T-helper 2 cell treated with Interferon-gamma antibody and Interleukin-4, amounts not matched to agents 5 μg/mL and 100 μg/mL, for 36 hours (primary cell): Measurements from ENCODE around the gene KCNJ16.

Experiments
- DNase-seq: peaks from one replicate; pipeline ENCODE4 v3.0.0; 2021; ENCODE audit warnings: low spot score
- H3K27ac Mint-ChIP-seq: one replicate; pipeline ENCODE4 v1.8.0; 2021; ENCODE audit warnings: mild to moderate bottlenecking, mixed read lengths
- H3K27me3 Mint-ChIP-seq: one replicate; pipeline ENCODE4 v1.8.0; 2021; ENCODE audit warnings: low read depth, mixed read lengths
- H3K36me3 Mint-ChIP-seq: one replicate; pipeline ENCODE4 v1.8.0; 2021; ENCODE audit warnings: low read depth, mixed read lengths
- H3K4me1 Mint-ChIP-seq: one replicate; pipeline ENCODE4 v1.8.0; 2021; ENCODE audit warnings: low read depth, mixed read lengths
- H3K4me3 Mint-ChIP-seq: one replicate; pipeline ENCODE4 v1.8.0; 2022; ENCODE audit warnings: mild to moderate bottlenecking, moderate library complexity, mixed read lengths
- H3K9me3 Mint-ChIP-seq: one replicate; pipeline ENCODE4 v1.8.0; 2021; ENCODE audit warnings: mixed read lengths

The KCNJ16 gene

GRCh38 chr17:70114405-70114804, 39.4 kb downstream of the KCNJ16 start:
- H3K4me1 Mint-ChIP-seq, result no peaks in the 10 kb centered on the region

GRCh38 chr17:70115126-70115525, 40.1 kb downstream of the KCNJ16 start:
- Mint-ChIP-seq H3K36me3 (no peaks in the 10 kb centered on the region), H3K4me3 (no peak overlapping the region), H3K27ac (no peak overlapping the region), H3K27me3 (peaks cover 7% of the 10 kb centered on the region), H3K9me3 (no peaks in the 10 kb centered on the region), H3K4me1 (no peaks in the 10 kb centered on the region)
- no peak for DNase-seq

More at GRCh38 chr17:70114405-70114804, 39.4 kb downstream of the KCNJ16 start:
- Mint-ChIP-seq H3K9me3 (no peaks in the 10 kb centered on the region), H3K27me3 (peaks cover 7% of the 10 kb centered on the region), H3K27ac (no peak overlapping the region), H3K36me3 (no peaks in the 10 kb centered on the region), H3K4me3 (no peak overlapping the region)
- DNase-seq, result no peak

- no peak for DNase-seq
- Mint-ChIP-seq H3K9me3 (no peaks in the 10 kb centered on the region), H3K27ac (no peak overlapping the region), H3K4me1 (no peaks in the 10 kb centered on the region), H3K4me3 (no peak overlapping the region), H3K36me3 (no peaks in the 10 kb centered on the region), H3K27me3 (peaks cover 7% of the 10 kb centered on the region)
Measured at GRCh38 chr17:70116919-70117318, 41.9 kb downstream of the KCNJ16 start.

GRCh38 chr17:70119545-70119944, 44.5 kb downstream of the KCNJ16 start:
- Mint-ChIP-seq H3K27me3 (peaks cover 2% of the 10 kb centered on the region), H3K4me1 (peaks cover 7% of the 10 kb centered on the region), H3K27ac (no peak overlapping the region), H3K4me3 (no peak overlapping the region), H3K9me3 (no peaks in the 10 kb centered on the region), H3K36me3 (no peaks in the 10 kb centered on the region)
- DNase-seq, result no peak

GRCh38 chr17:70119983-70120382, 45.0 kb downstream of the KCNJ16 start:
- Mint-ChIP-seq H3K27me3 (peaks cover 2% of the 10 kb centered on the region), H3K36me3 (no peaks in the 10 kb centered on the region), H3K4me3 (no peak overlapping the region), H3K9me3 (no peaks in the 10 kb centered on the region), H3K27ac (no peak overlapping the region), H3K4me1 (peaks cover 9% of the 10 kb centered on the region)
- no peak for DNase-seq

GRCh38 chr17:70120425-70120824, 45.4 kb downstream of the KCNJ16 start:
- peaks cover 9% of the 10 kb centered on the region for H3K4me1 Mint-ChIP-seq
- no peak overlapping the region for H3K4me3 Mint-ChIP-seq
- H3K9me3 Mint-ChIP-seq, result no peaks in the 10 kb centered on the region
- no peaks in the 10 kb centered on the region for H3K36me3 Mint-ChIP-seq
- no peak overlapping the region for H3K27ac Mint-ChIP-seq
- DNase-seq, result no peak
- peaks cover 2% of the 10 kb centered on the region for H3K27me3 Mint-ChIP-seq

- Mint-ChIP-seq H3K4me1 (peaks cover 9% of the 10 kb centered on the region), H3K27me3 (no peaks in the 10 kb centered on the region), H3K4me3 (no peak overlapping the region), H3K9me3 (no peaks in the 10 kb centered on the region), H3K27ac (no peak overlapping the region), H3K36me3 (no peaks in the 10 kb centered on the region)
- no peak for DNase-seq
Measured at GRCh38 chr17:70121126-70121525, 46.1 kb downstream of the KCNJ16 start.

- no peaks in the 10 kb centered on the region for H3K9me3 Mint-ChIP-seq
Measured at GRCh38 chr17:70123193-70123592, 48.2 kb downstream of the KCNJ16 start.

GRCh38 chr17:70124723-70125122, 49.7 kb downstream of the KCNJ16 start:
- H3K27me3 Mint-ChIP-seq, result no peaks in the 10 kb centered on the region
- no peaks in the 10 kb centered on the region for H3K36me3 Mint-ChIP-seq
- no peak overlapping the region for H3K4me3 Mint-ChIP-seq
- peaks cover 9% of the 10 kb centered on the region for H3K4me1 Mint-ChIP-seq
- no peak for DNase-seq
- no peaks in the 10 kb centered on the region for H3K9me3 Mint-ChIP-seq
- no peak overlapping the region for H3K27ac Mint-ChIP-seq

More at GRCh38 chr17:70123193-70123592, 48.2 kb downstream of the KCNJ16 start:
- Mint-ChIP-seq H3K4me3 (no peak overlapping the region), H3K27ac (no peak overlapping the region), H3K36me3 (no peaks in the 10 kb centered on the region), H3K27me3 (no peaks in the 10 kb centered on the region), H3K4me1 (peaks cover 9% of the 10 kb centered on the region)
- no peak for DNase-seq

GRCh38 chr17:70127221-70127873, 52.3 kb downstream of the KCNJ16 start:
- Mint-ChIP-seq H3K4me3 (no peak overlapping the region), H3K4me1 (peaks cover 9% of the 10 kb centered on the region), H3K27me3 (no peaks in the 10 kb centered on the region), H3K9me3 (no peaks in the 10 kb centered on the region), H3K27ac (no peak overlapping the region), H3K36me3 (no peaks in the 10 kb centered on the region)
- no peak for DNase-seq

GRCh38 chr17:70128727-70129238, 53.8 kb downstream of the KCNJ16 start:
- DNase-seq, result no peak
- H3K36me3 Mint-ChIP-seq, result no peaks in the 10 kb centered on the region

GRCh38 chr17:70130289-70130688, 55.3 kb downstream of the KCNJ16 start:
- H3K4me1 Mint-ChIP-seq, result no peaks in the 10 kb centered on the region
- H3K27me3 Mint-ChIP-seq, result peaks cover 5% of the 10 kb centered on the region
- H3K27ac Mint-ChIP-seq, result no peak overlapping the region
- H3K9me3 Mint-ChIP-seq, result no peaks in the 10 kb centered on the region
- no peak for DNase-seq
- H3K4me3 Mint-ChIP-seq, result no peak overlapping the region
- no peaks in the 10 kb centered on the region for H3K36me3 Mint-ChIP-seq

More at GRCh38 chr17:70128727-70129238, 53.8 kb downstream of the KCNJ16 start:
- H3K27me3 Mint-ChIP-seq, result no peaks in the 10 kb centered on the region
- H3K27ac Mint-ChIP-seq, result no peak overlapping the region
- no peaks in the 10 kb centered on the region for H3K9me3 Mint-ChIP-seq
- H3K4me3 Mint-ChIP-seq, result no peak overlapping the region
- H3K4me1 Mint-ChIP-seq, result peaks cover 7% of the 10 kb centered on the region

GRCh38 chr17:70132505-70132904, 57.5 kb downstream of the KCNJ16 start:
- H3K27me3 Mint-ChIP-seq, result peaks cover 5% of the 10 kb centered on the region
- DNase-seq, result no peak
- no peak overlapping the region for H3K27ac Mint-ChIP-seq
- no peaks in the 10 kb centered on the region for H3K36me3 Mint-ChIP-seq
- H3K4me3 Mint-ChIP-seq, result no peak overlapping the region
- H3K9me3 Mint-ChIP-seq, result no peaks in the 10 kb centered on the region
- H3K4me1 Mint-ChIP-seq, result peaks cover 7% of the 10 kb centered on the region

- no peak overlapping the region for H3K27ac Mint-ChIP-seq
- H3K27me3 Mint-ChIP-seq, result peaks cover 5% of the 10 kb centered on the region
- no peak overlapping the region for H3K4me3 Mint-ChIP-seq
- H3K9me3 Mint-ChIP-seq, result no peaks in the 10 kb centered on the region
- peaks cover 12% of the 10 kb centered on the region for H3K4me1 Mint-ChIP-seq
- H3K36me3 Mint-ChIP-seq, result no peaks in the 10 kb centered on the region
- no peak for DNase-seq
Measured at GRCh38 chr17:70134042-70134441, 59.0 kb downstream of the KCNJ16 start.

GRCh38 chr17:70134777-70135176, 59.8 kb downstream of the KCNJ16 start:
- Mint-ChIP-seq H3K9me3 (no peaks in the 10 kb centered on the region), H3K27me3 (peaks cover 5% of the 10 kb centered on the region), H3K36me3 (no peaks in the 10 kb centered on the region), H3K4me1 (peaks cover 12% of the 10 kb centered on the region), H3K4me3 (no peak overlapping the region), H3K27ac (no peak overlapping the region)
- no peak for DNase-seq
